WTC11 (cell line): ENCODE data around the gene ISG15. TPM values are rescaled to one million over a fixed set of nuclear protein-coding genes. Genes with fewer than 3 reads are reported as not detected.

ENCODE experiments used
- ATAC-seq: fragments of 200-7000 bp; cut with Tn5 transposase; 2 replicates; pipeline ENCODE4 v1.10.0; 2021; ENCODE audit warnings: mild to moderate bottlenecking, moderate library complexity
- CTCF ChIA-PET: fragments of 300-600 bp; sonication (Branson Sonifier 250); formaldehyde crosslinking; loops from one replicate; lab custom pipeline; 2021; ENCODE audit warnings: antibody characterized with exemption; lab: Charles Lee
- POLR2A ChIA-PET: fragments of 350-600 bp; sonication (Branson Sonifier 250); formaldehyde crosslinking; loops from one replicate; lab custom pipeline; 2021; ENCODE audit warnings: antibody characterized with exemption; lab: Charles Lee
- DNase-seq: peaks from one replicate; pipeline ENCODE4 v3.0.0; 2021; ENCODE audit warnings: low spot score
- H3K27ac Mint-ChIP-seq: 2 replicates; pipeline ENCODE4 v1.8.0; 2021; ENCODE audit warnings: mixed read lengths
- H3K27me3 Mint-ChIP-seq: 2 replicates; pipeline ENCODE4 v1.8.0; 2021; ENCODE audit warnings: low read depth, mild to moderate bottlenecking, moderate library complexity, mixed read lengths
- H3K36me3 Mint-ChIP-seq: 2 replicates; pipeline ENCODE4 v1.8.0; 2021; ENCODE audit warnings: mixed read lengths
- H3K4me1 Mint-ChIP-seq: 2 replicates; pipeline ENCODE4 v1.8.0; 2022; ENCODE audit warnings: mixed read lengths
- H3K4me3 Mint-ChIP-seq: 2 replicates; pipeline ENCODE4 v1.8.0; 2021; ENCODE audit warnings: mild to moderate bottlenecking, moderate library complexity, mixed read lengths
- H3K9me3 Mint-ChIP-seq: 2 replicates; pipeline ENCODE4 v1.8.0; 2021; ENCODE audit warnings: mixed read lengths
- ATF6 ChIP-seq: sonication (generic); formaldehyde crosslinking; IDR thresholded peaks from 2 replicates; pipeline ENCODE4 v1.8.1; 2023; ENCODE audit warnings: mild to moderate bottlenecking, missing genetic modification reagents
- CTCF ChIP-seq: fragments of 200-600 bp; IDR thresholded peaks from 2 replicates; pipeline ENCODE4 v1.8.0; 2022; ENCODE audit warnings: antibody characterized with exemption
- E2F1 ChIP-seq: sonication (generic); formaldehyde crosslinking; IDR thresholded peaks from 2 replicates; pipeline ENCODE4 v1.8.0; 2022; ENCODE audit warnings: mild to moderate bottlenecking, missing genetic modification reagents
- ERG ChIP-seq: fragments of 250-450 bp; sonication (Bioruptor Pico); IDR thresholded peaks from 2 replicates; pipeline ENCODE4 v1.8.0; 2021; ENCODE audit warnings: mild to moderate bottlenecking
- FOXP4 ChIP-seq: sonication (generic); formaldehyde crosslinking; IDR thresholded peaks from 2 replicates; pipeline ENCODE4 v1.8.0; 2022; ENCODE audit warnings: mild to moderate bottlenecking, missing genetic modification reagents
- HMGA2 ChIP-seq: fragments of 250-450 bp; sonication (Bioruptor Pico); IDR thresholded peaks from 2 replicates; pipeline ENCODE4 v1.4.0; 2021; ENCODE audit warnings: mild to moderate bottlenecking, moderate library complexity
- HMGXB4 ChIP-seq: sonication (generic); formaldehyde crosslinking; IDR thresholded peaks from 2 replicates; pipeline ENCODE4 v1.8.1; 2023; ENCODE audit warnings: mild to moderate bottlenecking, moderate library complexity, missing genetic modification reagents
- NFATC4 ChIP-seq: fragments of 250-450 bp; sonication (Bioruptor Pico); IDR thresholded peaks from 2 replicates; pipeline ENCODE4 v1.9.0; 2021; ENCODE audit warnings: mild to moderate bottlenecking
- NFYB ChIP-seq: sonication (generic); formaldehyde crosslinking; conservative IDR thresholded peaks from 2 replicates; pipeline ENCODE4 v1.8.0; 2022; ENCODE audit warnings: low read depth, missing genetic modification reagents
- NR2C2 ChIP-seq: sonication (generic); formaldehyde crosslinking; IDR thresholded peaks from 2 replicates; pipeline ENCODE4 v1.8.0; 2022; ENCODE audit warnings: mild to moderate bottlenecking, missing genetic modification reagents
- NR3C1 ChIP-seq: sonication (generic); formaldehyde crosslinking; conservative IDR thresholded peaks from 2 replicates; pipeline ENCODE4 v1.8.1; 2023; ENCODE audit warnings: low read depth, mild to moderate bottlenecking, missing genetic modification reagents
- OVOL2 ChIP-seq: fragments of 250-450 bp; sonication (Bioruptor Pico); IDR thresholded peaks from 2 replicates; pipeline ENCODE4 v1.9.0; 2021; ENCODE audit warnings: mild to moderate bottlenecking, borderline replicate concordance
- RELA ChIP-seq: sonication (generic); formaldehyde crosslinking; IDR thresholded peaks from 2 replicates; pipeline ENCODE4 v1.8.1; 2022; ENCODE audit warnings: missing genetic modification reagents, mild to moderate bottlenecking, borderline replicate concordance
- SMAD3 ChIP-seq: sonication (generic); formaldehyde crosslinking; IDR thresholded peaks from 2 replicates; pipeline ENCODE4 v1.8.0; 2022; ENCODE audit warnings: missing genetic modification reagents, mild to moderate bottlenecking, borderline replicate concordance
- SP1 ChIP-seq: sonication (generic); formaldehyde crosslinking; conservative IDR thresholded peaks from 2 replicates; pipeline ENCODE4 v1.8.1; 2022; ENCODE audit warnings: missing genetic modification reagents
- ZNF416 ChIP-seq: fragments of 250-450 bp; sonication (Bioruptor Pico); IDR thresholded peaks from 2 replicates; pipeline ENCODE4 v1.9.0; 2021; ENCODE audit warnings: mild to moderate bottlenecking, inconsistent platforms
- total RNA-seq: library from RNA; stranded (reverse); gene quantifications from 3 replicates; pipeline ENCODE4 v1.2.3, GENCODE V29; 2021

Gene ISG15
- total RNA-seq, 1 experiment from 2014 or later = 29.5 TPM

- no peak for DNase-seq
- CTCF ChIA-PET = interaction anchor here (0.7 to 3.6 kb wide), 15 partner anchors 9 to 236 kb away, joined by 3 to 36 read pairs (median 4); partner anchors contain the start of genes HES4 and PERM1
- Mint-ChIP-seq H3K4me1 (peaks cover 29% of the 10 kb centered on the region), H3K9me3 (peaks cover 8% of the 10 kb centered on the region), H3K36me3 (no peaks in the 10 kb centered on the region), H3K27me3 (peaks cover 41% of the 10 kb centered on the region), H3K4me3 (peak overlapping the region; percentile 78), H3K27ac (peak overlapping the region; percentile 95; the same call in 1 of the 2 replicates)
- POLR2A ChIA-PET = interaction anchor here (0.9 to 2.7 kb wide), 8 partner anchors 8 to 296 kb away, joined by 3 to 10 read pairs (median 4); no protein-coding TSS in a partner anchor
- no peak for TF ChIP-seq FOXP4 (CRISPR knock-in tag)
- no peak for TF ChIP-seq NR2C2 (CRISPR knock-in tag)
- TF ChIP-seq NR3C1 (CRISPR knock-in tag) = no peak
- no peak for TF ChIP-seq ERG (CRISPR knock-in tag)
- TF ChIP-seq ATF6 = no peak
- TF ChIP-seq NFATC4 (CRISPR knock-in tag) = no peak
- TF ChIP-seq HMGXB4 (CRISPR knock-in tag) = no peak
- TF ChIP-seq SP1 = no peak
- peak; percentile 25 for ATAC-seq
These were observed 788 bp downstream of the ISG15 start for GRCh38 chr1:1013922-1014648.

- peaks cover 29% of the 10 kb centered on the region for H3K4me1 Mint-ChIP-seq
- no peaks in the 10 kb centered on the region for H3K36me3 Mint-ChIP-seq
- H3K27ac Mint-ChIP-seq = 0 out of 2 replicates have a peak overlapping the region, but pooled peaks have one; percentile 95
- peaks cover 8% of the 10 kb centered on the region for H3K9me3 Mint-ChIP-seq
- ATAC-seq (no peak), DNase-seq (peak; percentile 61)
- no peak for TF ChIP-seq SMAD3 (CRISPR knock-in tag)
- TF ChIP-seq OVOL2 (CRISPR knock-in tag) = no peak
- TF ChIP-seq HMGA2 (CRISPR knock-in tag) = no peak
- no peak for TF ChIP-seq RELA (CRISPR knock-in tag)
- no peak for TF ChIP-seq NFYB (CRISPR knock-in tag)
- TF ChIP-seq ZNF416 (CRISPR knock-in tag) = no peak
- TF ChIP-seq NR3C1 (CRISPR knock-in tag) = no peak
- 0 out of 2 replicates have a peak, but pooled peaks have one; percentile 10 for TF ChIP-seq CTCF
- TF ChIP-seq E2F1 (CRISPR knock-in tag) = no peak
- H3K4me3 Mint-ChIP-seq = no peak overlapping the region
- CTCF ChIA-PET = interaction anchor here (0.9 to 3.6 kb wide), 8 partner anchors 9 to 216 kb away, joined by 3 to 36 read pairs (median 8); partner anchors contain the start of gene PERM1
- peaks cover 33% of the 10 kb centered on the region for H3K27me3 Mint-ChIP-seq
- POLR2A ChIA-PET = interaction anchor here (1.0 to 2.7 kb wide), 5 partner anchors 9 to 295 kb away, joined by 3 to 10 read pairs (median 8); no protein-coding TSS in a partner anchor
These were observed 1.7 kb downstream of the ISG15 start for GRCh38 chr1:1014799-1015681.
